NCI-H1417 treated with DMSO at 0.1 percent for 48 hours (cell line): ENCODE measurements around the gene SPACA4.
"Not testable (repeated sequence)": the region's sequence is repeated elsewhere in the genome, so short reads cannot be mapped to it uniquely, and the experiment has no call there.

Source experiments
- DNase-seq: peaks from one replicate; lab custom pipeline; 2025; lab: John Stamatoyannopoulos, UW

The SPACA4 gene

DNA sequence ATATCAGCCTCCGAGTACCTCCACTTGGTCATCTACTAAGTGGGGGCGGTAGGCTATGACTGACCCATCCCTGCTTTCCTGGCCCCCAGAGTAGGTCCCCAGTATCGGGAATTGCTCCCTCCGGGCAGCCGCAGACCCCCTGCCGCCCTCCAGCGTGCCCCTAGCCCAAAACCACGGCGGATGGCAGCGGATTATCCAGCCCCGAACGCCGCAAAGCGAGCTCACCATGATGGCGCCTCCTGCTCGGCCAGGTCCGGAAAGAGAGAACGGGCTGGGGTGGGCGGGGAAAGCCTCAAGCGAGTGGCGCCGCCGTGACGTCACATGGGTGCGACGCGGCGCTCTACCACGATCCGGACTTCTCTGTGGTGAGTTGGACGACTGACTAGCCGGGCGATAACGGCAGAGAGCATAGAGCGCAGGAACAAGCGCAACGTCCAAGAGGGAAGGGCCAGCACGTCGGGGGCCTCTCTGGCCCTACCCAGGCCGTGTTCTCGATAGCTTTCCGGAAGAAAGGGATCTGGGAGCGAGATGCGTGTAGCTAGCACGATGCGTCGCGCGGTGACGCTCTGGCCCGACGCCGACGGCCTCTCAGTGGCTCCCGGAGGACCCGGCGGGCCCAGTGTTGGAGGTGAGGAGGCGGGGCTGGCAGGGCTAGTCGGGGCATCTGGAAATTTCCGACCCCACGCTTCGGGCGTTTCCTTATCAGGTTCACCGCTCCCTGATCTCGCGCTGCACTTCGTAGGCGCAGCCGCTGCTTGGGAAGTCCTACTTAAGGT is 12.6 kb downstream of the SPACA4 start, which contains the start of the genes RPL18 and SPHK2:
Gene RPL18, minus strand, starts transcription at position 263 of the 776 bp plus-strand sequence. Its CDS starts 35 bp downstream, at position 228.
Gene SPHK2, plus strand, starts transcription at position 591 of the 776 bp plus-strand sequence. CDS start 1,009 bp downstream, outside the sequence.
- DNase-seq: peak; percentile 93

DNA sequence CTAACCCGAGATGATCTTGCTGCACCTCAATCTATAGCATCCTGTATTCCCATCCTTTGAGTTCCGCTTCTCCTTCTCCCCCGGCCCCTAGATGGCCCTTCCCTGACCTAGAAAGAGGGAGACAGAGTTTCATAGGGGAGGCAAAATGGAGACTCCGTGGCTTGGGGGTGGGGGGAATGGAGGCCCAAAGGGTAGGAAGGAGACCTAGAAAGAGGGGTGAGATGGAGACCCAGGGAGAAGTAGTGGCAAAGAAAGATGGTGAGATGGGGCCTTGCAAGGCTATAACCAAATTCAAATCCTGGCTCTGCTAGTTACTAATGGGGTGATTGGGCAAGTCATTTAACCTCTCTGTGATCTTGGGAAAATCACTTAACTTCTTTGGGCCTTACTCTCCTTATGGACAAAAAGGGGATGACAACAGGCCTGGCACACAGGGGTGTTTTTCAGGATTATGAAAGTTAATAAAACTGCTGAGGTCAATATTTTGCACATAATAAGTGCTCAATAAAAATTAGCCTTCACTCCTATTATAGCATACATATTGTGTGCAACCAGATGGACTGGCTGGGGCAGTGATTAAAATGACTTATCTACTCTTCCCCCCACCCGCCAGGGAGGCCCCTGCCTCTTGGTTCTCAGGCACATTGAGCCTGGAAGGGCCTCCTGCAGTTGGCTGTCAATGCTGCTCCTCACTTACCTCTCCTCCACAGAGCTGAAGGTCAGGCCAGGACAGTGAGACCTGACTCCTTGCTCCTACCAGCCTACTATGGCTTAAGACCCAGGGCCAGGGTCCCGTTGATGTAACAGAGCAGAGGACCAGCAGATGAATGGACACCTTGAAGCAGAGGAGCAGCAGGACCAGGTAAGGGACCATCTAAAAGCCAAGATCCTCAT is 13.4 kb downstream of the SPACA4 start:
- DNase-seq: no peak

DNA sequence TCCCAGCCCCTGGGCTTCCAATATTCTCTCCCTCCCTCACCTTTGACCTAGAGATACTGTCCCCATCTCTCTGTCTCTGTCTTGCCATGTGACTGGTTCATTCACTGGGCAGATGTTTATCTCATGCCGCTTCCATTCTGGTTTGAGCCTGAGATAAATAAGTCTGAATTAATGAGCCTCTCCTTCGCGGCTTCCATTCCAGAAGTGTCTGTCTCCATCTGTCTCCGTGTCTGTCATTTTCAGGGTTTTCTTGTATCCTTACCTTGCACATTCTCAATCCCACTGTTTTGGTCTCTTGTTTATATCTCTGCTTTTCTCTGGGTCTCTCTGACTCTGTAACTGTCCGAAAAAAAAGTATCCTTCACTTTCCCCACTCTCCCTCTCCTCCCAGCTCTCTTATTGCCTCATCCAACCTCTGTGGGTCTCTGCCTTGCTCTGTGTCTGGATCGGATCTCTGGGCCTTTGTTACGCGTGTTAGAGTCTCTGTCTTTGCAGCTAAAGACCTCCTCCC is 17.1 kb downstream of the SPACA4 start:
- no peak for DNase-seq

DNA sequence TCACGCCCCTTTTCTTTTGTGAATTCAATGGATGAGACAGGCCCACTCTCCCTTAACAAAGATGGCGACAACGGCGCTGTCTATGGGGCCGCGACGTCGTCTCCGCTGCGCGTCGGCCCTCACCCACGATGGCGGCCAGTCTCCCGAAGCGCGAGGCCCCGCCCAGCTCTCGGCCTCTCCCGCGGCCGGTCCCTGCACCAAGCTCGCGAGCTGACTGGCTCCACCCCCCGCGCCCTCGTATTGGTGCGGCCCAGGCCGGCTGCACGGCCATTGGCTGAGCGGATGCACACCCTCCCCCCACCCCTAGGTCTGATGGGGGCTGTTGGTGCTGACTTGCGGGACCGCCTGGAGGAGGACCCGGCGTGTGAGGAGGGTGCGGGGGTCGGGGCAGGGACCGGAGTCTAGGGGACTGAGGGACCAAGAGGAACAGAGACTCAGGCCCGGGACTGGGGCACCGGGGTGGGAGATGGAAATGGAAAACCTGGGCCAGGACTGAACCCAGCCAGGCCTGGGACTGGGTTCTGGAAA is 17.6 kb downstream of the SPACA4 start:
- DNase-seq: peak; percentile 73

DNA sequence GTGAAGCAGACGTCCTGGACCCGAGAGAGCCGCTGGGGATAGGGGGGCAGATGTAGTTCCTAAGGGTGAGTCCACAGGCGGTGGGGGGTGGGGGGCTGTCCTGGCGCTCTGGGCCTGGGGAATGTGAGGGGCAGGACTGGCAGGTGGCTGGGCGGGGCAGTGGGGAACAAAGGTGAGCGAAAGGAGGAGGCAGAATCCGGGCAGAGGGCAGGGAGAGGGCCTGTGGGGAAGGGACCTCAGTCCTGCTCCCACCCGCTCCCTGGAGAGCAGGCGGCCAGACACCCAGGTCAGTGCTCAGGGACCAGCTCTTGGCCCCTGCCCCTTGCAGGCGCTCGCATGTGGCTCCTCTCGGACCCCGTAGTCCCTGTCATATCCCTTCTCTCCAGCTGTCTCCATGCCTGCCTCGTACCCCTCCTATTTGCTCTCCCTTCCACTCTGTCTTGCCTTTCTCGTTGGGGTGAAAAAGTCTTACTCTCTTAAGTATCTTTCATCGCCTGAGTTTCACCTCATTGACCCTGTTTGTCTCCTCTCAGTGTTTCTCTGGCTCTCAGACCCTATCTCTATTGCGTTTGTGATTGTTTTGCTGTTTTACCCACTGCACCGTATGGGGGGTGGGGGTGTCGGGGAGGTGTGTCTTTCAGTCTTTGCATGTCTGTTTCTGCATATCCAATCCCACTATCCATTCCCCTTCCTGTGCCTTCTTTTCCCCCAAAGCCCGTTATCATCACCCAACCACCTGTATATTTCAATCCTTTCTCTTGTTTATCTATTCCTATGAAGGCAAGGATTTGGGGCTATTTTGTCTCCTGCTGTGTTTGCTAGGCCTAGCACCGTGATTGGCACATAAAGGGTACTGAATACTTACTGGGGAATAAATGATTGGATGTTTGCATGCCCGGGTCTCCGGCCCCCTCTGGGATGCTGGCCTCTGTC is 18.5 kb downstream of the SPACA4 start:
- DNase-seq: no peak

DNA sequence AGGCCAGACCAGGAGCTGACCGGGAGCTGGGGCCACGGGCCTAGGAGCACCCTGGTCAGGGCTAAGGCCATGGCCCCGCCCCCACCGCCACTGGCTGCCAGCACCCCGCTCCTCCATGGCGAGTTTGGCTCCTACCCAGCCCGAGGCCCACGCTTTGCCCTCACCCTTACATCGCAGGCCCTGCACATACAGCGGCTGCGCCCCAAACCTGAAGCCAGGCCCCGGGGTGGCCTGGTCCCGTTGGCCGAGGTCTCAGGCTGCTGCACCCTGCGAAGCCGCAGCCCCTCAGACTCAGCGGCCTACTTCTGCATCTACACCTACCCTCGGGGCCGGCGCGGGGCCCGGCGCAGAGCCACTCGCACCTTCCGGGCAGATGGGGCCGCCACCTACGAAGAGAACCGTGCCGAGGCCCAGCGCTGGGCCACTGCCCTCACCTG is 19.4 kb downstream of the SPACA4 start:
- no peak for DNase-seq

DNA sequence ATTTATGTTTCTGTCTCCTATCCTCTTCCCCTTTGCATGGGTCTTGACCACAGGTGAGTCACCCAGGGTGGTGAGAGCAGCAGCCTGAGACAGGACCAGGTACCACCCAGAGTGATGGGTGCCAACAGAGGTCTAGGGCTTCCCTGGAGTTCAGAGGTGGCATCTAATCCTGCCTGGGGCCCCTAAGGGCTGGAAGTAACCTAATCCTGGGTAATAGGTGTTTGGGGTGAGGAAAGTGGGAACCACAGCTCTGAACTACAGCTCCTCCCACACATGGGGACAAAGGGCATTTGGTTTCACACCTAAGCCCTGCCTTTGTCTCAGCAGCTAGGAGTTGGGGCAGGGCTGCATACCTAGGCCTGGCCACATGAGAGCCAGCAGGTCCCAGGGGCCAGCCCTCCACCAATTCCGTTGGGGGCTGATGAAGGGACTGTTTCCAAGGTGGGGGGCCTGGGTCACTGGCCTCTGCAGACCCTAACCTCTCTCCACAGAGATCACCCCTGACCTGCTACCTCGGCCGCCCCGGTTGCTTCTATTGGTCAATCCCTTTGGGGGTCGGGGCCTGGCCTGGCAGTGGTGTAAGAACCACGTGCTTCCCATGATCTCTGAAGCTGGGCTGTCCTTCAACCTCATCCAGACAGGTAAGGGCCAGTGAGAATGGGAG is 20.8 kb downstream of the SPACA4 start:
- no peak for DNase-seq

DNA sequence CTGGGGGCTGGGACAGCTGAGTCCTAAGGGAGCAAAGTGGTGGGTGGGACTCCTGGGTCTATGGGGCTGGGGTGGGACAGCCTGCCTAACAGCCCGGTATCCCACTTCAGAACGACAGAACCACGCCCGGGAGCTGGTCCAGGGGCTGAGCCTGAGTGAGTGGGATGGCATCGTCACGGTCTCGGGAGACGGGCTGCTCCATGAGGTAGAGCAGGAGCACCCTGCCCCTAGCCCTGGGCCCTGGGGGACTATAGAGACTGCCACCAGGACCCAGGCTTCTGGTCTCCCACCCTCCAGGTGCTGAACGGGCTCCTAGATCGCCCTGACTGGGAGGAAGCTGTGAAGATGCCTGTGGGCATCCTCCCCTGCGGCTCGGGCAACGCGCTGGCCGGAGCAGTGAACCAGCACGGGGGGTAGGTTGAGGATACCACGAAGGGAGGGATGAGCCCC is 21.3 kb downstream of the SPACA4 start:
- DNase-seq: no peak

DNA sequence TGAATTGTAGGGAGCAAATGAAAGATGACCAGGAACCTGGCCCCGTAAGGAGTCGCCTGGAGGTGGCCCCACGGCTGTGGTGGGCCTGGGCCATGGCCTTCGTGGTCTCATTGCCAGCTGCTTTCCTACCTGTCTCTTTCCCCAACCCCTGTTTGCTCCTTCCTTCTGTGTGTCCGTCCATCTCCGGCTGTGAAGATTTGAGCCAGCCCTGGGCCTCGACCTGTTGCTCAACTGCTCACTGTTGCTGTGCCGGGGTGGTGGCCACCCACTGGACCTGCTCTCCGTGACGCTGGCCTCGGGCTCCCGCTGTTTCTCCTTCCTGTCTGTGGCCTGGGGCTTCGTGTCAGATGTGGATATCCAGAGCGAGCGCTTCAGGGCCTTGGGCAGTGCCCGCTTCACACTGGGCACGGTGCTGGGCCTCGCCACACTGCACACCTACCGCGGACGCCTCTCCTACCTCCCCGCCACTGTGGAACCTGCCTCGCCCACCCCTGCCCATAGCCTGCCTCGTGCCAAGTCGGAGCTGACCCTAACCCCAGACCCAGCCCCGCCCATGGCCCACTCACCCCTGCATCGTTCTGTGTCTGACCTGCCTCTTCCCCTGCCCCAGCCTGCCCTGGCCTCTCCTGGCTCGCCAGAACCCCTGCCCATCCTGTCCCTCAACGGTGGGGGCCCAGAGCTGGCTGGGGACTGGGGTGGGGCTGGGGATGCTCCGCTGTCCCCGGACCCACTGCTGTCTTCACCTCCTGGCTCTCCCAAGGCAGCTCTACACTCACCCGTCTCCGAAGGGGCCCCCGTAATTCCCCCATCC is 22.1 kb downstream of the SPACA4 start:
- DNase-seq: no peak

DNA sequence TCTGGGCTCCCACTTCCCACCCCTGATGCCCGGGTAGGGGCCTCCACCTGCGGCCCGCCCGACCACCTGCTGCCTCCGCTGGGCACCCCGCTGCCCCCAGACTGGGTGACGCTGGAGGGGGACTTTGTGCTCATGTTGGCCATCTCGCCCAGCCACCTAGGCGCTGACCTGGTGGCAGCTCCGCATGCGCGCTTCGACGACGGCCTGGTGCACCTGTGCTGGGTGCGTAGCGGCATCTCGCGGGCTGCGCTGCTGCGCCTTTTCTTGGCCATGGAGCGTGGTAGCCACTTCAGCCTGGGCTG is 22.7 kb downstream of the SPACA4 start:
- DNase-seq: no peak

DNA sequence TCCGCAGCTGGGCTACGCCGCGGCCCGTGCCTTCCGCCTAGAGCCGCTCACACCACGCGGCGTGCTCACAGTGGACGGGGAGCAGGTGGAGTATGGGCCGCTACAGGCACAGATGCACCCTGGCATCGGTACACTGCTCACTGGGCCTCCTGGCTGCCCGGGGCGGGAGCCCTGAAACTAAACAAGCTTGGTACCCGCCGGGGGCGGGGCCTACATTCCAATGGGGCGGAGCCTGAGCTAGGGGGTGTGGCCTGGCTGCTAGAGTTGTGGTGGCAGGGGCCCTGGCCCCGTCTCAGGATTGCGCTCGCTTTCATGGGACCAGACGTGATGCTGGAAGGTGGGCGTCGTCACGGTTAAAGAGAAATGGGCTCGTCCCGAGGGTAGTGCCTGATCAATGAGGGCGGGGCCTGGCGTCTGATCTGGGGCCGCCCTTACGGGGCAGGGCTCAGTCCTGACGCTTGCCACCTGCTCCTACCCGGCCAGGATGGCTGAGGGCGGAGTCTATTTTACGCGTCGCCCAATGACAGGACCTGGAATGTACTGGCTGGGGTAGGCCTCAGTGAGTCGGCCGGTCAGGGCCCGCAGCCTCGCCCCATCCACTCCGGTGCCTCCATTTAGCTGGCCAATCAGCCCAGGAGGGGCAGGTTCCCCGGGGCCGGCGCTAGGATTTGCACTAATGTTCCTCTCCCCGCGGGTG is 23.2 kb downstream of the SPACA4 start:
- no peak for DNase-seq

DNA sequence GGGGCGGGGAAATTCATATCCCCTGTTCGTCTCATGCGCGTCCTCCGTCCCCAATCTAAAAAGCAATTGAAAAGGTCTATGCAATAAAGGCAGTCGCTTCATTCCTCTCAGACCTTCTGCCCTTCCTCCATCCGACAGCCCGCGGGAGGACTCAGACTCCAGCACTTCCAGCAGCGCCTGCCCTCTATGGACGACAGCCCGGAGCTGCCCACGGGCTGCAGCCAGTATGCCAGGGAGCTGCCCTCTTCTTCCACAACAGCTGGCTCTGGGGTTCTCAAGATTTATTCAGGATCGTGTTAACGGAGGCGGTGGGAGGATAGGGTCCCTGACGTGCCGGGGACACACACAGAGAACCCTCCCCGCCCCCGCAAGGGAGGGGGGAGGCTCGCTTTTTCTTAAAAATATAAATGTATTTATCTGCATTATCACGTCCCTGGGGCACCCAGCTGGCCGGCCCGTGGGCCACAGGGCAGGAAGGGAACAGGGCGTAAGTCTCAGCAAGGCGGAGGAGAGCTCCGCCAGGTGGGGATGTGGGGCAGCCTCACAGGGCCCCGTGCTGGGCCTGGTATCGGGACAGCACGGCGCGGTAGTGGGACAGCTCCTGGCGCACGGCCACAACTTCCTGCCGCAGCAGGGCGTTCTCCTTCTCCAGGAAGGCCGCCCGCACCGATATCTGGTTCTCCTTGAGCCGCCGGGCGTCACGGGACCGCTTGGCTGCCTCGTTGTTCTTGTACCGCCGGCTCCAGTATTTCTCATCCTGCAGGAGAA is 23.9 kb downstream of the SPACA4 start:
- no peak for DNase-seq

DNA sequence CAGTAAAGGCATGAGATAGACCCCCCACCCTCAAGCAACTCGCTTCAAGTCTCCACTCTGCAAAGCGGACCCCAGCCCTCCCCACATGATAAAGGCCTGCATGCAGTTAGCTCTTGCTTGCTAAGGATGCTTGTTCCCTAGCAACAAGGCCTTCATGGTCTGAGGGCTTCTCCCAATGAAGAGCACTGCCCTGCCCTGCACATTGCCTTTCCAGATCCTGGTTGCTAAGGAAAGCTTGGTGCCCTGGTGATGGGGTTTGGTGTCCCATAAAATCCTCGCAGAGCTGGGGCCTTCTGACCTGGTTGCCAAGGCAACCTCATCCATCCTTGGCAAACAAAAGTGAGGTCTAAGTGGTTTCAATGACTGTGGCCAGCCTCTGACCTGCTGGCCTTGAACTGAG is 24.7 kb downstream of the SPACA4 start:
- no peak for DNase-seq

DNA sequence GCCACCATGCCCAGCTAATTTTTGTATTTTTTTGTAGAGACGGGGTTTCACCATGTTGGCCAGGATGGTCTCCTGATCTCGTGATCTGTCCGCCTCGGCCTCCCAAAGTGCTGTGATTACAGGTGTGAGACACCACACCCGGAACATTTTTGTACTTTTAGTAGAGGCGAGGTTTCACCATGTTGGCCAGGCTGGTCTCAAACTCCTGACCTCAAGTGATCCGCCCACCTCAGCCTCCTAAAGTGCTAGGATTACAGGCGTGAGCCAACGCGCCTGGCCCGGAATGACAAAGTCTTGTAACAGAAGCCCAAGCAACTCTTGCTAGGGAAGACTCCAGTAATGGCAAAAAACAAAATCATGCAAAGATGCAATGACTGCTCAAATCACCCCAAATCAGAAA is 25.7 kb downstream of the SPACA4 start:
- DNase-seq: not testable (repeated sequence)

DNA sequence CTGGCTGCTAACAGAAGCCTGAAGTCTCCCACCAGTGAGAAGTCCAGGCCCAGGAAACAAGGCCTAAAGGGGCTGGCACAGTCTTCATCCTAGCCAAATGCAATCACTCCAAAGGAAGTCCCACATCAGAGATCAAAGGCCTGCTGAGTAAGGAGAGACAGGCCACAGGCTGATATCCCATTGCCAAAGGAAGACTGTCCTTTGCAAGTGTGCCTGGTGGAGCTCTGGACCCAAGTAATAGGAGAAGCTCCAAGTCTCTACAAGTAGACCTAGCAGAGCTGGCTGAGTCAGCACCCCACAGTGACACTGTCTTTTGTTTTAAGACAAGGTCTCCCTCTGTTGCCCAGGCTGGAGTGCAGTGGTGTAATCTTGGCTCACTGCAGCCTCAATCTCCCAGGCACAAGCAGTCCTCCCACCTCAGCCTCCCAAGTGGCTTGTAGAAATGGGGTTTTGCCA is 26.2 kb downstream of the SPACA4 start:
- DNase-seq: no peak

DNA sequence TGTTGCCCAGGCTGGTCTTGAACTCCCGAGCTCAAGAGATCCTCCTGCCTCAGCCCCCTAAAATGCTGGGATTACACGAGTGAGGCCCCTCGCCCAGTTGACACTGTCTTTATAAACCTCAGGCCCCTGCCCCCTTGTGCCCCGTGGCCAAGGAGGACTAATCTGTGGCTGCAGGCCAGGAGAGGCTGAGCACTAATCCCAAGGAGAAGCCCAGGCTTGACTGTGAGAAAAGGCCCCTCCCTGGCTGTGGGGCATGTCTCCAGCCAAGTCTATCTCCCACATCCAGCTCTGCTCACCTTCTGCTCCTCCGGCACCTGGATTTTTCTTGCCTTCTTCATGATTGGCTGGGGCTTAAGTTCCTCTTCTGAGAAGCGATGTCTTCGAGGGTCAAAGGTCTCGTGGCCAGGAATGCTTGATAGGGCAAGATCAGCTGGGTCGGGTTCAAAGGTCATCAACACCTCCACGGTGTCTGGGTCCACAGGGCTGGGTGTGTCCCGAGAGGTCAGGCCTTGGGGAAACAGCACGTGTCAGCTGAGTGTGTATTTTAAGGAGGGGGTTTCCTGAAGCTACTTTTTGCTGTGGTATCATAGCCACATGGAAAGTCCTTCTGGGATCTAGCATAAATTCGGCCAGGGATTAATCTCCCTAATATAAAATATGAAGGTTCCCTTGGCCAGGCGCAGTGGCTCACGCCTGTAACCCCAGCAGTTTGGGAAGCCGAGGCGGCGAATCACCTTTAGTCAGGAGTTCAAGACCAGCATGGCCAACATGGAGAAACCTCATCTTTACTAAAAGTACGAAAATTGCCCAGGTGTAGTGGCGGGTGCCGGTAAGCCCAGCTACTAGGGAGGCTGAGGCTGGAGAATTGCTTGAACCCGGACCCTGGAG is 26.9 kb downstream of the SPACA4 start:
- no peak for DNase-seq

DNA sequence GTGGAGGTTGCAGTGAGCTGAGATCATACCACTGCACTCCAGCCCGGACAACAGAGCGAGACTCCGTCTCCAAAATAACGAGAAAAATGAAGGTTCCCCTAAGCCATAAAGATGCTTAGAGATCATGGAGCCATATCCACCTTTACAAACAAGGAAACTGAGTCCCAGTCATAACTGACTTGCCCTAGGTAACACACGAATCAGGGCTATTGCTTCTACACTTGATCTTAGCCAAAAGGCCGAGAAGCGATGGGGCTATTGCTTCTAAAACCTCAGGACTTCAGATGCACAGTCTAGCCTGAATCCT is 27.4 kb downstream of the SPACA4 start:
- DNase-seq: no peak
